ENCODE measurements around the gene SYTL5.

DNA sequence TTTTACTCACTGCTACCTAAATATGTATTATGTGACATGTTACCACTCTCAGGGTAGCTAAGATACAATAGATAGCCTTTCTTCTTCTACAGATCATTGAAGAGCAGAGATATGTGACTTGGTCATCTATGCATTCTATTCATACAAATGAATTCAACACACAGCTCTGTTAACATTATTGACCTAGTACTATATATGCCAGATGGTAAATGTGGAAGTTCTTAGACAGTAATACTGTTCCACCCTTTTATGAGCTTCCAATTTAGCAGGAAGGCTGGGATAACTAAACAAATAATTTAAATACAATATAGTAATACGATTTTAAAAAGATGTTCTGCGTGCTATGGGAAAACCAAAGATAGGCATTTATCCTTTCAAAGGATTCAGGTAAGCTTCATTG lies 76.0 kb downstream of the SYTL5 start:
- TF ChIP-seq, protein P1, sequence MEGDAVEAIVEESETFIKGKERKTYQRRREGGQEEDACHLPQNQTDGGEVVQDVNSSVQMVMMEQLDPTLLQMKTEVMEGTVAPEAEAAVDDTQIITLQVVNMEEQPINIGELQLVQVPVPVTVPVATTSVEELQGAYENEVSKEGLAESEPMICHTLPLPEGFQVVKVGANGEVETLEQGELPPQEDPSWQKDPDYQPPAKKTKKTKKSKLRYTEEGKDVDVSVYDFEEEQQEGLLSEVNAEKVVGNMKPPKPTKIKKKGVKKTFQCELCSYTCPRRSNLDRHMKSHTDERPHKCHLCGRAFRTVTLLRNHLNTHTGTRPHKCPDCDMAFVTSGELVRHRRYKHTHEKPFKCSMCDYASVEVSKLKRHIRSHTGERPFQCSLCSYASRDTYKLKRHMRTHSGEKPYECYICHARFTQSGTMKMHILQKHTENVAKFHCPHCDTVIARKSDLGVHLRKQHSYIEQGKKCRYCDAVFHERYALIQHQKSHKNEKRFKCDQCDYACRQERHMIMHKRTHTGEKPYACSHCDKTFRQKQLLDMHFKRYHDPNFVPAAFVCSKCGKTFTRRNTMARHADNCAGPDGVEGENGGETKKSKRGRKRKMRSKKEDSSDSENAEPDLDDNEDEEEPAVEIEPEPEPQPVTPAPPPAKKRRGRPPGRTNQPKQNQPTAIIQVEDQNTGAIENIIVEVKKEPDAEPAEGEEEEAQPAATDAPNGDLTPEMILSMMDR (conservative IDR thresholded peaks at IDR 0.05; ENCODE audit: low read depth in 2 of 2), result no peak
- TF ChIP-seq POLR2AphosphoS5 (IDR thresholded peaks at IDR 0.05; ENCODE audit: low read depth) (no peak), JUNB (IDR thresholded peaks at IDR 0.05; ENCODE audit: unreplicated experiment) (no peak), EZH2phosphoT487 (IDR thresholded peaks at IDR 0.05; ENCODE audit: unreplicated experiment) (no peak), EZH2 (IDR thresholded peaks at IDR 0.05; ENCODE audit: low read depth, unreplicated experiment) (no peak), CREB1 (CRISPR knock-in tag; IDR thresholded peaks at IDR 0.05; ENCODE audit: low read depth) (no peak), ZNF331 (CRISPR knock-in tag; IDR thresholded peaks at IDR 0.05; ENCODE audit: low read depth) (no peak)
- TF ChIP-seq, protein P2, sequence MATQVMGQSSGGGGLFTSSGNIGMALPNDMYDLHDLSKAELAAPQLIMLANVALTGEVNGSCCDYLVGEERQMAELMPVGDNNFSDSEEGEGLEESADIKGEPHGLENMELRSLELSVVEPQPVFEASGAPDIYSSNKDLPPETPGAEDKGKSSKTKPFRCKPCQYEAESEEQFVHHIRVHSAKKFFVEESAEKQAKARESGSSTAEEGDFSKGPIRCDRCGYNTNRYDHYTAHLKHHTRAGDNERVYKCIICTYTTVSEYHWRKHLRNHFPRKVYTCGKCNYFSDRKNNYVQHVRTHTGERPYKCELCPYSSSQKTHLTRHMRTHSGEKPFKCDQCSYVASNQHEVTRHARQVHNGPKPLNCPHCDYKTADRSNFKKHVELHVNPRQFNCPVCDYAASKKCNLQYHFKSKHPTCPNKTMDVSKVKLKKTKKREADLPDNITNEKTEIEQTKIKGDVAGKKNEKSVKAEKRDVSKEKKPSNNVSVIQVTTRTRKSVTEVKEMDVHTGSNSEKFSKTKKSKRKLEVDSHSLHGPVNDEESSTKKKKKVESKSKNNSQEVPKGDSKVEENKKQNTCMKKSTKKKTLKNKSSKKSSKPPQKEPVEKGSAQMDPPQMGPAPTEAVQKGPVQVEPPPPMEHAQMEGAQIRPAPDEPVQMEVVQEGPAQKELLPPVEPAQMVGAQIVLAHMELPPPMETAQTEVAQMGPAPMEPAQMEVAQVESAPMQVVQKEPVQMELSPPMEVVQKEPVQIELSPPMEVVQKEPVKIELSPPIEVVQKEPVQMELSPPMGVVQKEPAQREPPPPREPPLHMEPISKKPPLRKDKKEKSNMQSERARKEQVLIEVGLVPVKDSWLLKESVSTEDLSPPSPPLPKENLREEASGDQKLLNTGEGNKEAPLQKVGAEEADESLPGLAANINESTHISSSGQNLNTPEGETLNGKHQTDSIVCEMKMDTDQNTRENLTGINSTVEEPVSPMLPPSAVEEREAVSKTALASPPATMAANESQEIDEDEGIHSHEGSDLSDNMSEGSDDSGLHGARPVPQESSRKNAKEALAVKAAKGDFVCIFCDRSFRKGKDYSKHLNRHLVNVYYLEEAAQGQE (IDR thresholded peaks at IDR 0.05; ENCODE audit: unreplicated experiment), result no peak
- TF ChIP-seq, protein P3, sequence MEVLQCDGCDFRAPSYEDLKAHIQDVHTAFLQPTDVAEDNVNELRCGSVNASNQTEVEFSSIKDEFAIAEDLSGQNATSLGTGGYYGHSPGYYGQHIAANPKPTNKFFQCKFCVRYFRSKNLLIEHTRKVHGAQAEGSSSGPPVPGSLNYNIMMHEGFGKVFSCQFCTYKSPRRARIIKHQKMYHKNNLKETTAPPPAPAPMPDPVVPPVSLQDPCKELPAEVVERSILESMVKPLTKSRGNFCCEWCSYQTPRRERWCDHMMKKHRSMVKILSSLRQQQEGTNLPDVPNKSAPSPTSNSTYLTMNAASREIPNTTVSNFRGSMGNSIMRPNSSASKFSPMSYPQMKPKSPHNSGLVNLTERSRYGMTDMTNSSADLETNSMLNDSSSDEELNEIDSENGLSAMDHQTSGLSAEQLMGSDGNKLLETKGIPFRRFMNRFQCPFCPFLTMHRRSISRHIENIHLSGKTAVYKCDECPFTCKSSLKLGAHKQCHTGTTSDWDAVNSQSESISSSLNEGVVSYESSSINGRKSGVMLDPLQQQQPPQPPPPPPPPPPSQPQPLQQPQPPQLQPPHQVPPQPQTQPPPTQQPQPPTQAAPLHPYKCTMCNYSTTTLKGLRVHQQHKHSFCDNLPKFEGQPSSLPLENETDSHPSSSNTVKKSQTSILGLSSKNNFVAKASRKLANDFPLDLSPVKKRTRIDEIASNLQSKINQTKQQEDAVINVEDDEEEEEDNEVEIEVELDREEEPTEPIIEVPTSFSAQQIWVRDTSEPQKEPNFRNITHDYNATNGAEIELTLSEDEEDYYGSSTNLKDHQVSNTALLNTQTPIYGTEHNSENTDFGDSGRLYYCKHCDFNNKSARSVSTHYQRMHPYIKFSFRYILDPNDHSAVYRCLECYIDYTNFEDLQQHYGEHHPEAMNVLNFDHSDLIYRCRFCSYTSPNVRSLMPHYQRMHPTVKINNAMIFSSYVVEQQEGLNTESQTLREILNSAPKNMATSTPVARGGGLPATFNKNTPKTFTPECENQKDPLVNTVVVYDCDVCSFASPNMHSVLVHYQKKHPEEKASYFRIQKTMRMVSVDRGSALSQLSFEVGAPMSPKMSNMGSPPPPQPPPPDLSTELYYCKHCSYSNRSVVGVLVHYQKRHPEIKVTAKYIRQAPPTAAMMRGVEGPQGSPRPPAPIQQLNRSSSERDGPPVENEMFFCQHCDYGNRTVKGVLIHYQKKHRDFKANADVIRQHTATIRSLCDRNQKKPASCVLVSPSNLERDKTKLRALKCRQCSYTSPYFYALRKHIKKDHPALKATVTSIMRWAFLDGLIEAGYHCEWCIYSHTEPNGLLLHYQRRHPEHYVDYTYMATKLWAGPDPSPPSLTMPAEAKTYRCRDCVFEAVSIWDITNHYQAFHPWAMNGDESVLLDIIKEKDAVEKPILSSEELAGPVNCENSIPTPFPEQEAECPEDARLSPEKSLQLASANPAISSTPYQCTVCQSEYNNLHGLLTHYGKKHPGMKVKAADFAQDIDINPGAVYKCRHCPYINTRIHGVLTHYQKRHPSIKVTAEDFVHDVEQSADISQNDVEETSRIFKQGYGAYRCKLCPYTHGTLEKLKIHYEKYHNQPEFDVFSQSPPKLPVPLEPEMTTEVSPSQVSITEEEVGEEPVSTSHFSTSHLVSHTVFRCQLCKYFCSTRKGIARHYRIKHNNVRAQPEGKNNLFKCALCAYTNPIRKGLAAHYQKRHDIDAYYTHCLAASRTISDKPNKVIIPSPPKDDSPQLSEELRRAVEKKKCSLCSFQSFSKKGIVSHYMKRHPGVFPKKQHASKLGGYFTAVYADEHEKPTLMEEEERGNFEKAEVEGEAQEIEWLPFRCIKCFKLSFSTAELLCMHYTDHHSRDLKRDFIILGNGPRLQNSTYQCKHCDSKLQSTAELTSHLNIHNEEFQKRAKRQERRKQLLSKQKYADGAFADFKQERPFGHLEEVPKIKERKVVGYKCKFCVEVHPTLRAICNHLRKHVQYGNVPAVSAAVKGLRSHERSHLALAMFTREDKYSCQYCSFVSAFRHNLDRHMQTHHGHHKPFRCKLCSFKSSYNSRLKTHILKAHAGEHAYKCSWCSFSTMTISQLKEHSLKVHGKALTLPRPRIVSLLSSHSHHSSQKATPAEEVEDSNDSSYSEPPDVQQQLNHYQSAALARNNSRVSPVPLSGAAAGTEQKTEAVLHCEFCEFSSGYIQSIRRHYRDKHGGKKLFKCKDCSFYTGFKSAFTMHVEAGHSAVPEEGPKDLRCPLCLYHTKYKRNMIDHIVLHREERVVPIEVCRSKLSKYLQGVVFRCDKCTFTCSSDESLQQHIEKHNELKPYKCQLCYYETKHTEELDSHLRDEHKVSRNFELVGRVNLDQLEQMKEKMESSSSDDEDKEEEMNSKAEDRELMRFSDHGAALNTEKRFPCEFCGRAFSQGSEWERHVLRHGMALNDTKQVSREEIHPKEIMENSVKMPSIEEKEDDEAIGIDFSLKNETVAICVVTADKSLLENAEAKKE (CRISPR knock-in tag; IDR thresholded peaks at IDR 0.05), result no peak

Measured in GM23338 (cell line).